Activated CD4-positive, alpha-beta memory T cell treated with anti-CD3 and anti-CD28 coated beads for 36 hours (primary cell): ENCODE data around the gene FOXB1. TPM values are rescaled to one million over a fixed set of nuclear protein-coding genes. Genes with fewer than 3 reads are reported as not detected.
A peak's percentile ranks its signal among the peaks of the same experiment; 100 is the strongest.

Experiments
- CTCF ChIA-PET: fragments of 350-600 bp; sonication (Branson Sonifier 250); formaldehyde crosslinking; loops from one replicate; lab custom pipeline; 2021; ENCODE audit warnings: antibody characterized with exemption, inconsistent platforms; lab: Charles Lee
- POLR2A ChIA-PET: fragments of 350-600 bp; sonication (Branson Sonifier 250); formaldehyde crosslinking; loops from one replicate; lab custom pipeline; 2021; ENCODE audit warnings: antibody characterized with exemption; lab: Charles Lee
- DNase-seq: peaks from one replicate; pipeline ENCODE4 v3.0.0-alpha.2; 2020
- H3K27ac Mint-ChIP-seq: one replicate; pipeline ENCODE4 v1.8.0; 2021; ENCODE audit warnings: mixed read lengths
- H3K27me3 Mint-ChIP-seq: one replicate; pipeline ENCODE4 v1.8.0; 2021; ENCODE audit warnings: mixed read lengths
- H3K36me3 Mint-ChIP-seq: one replicate; pipeline ENCODE4 v1.8.0; 2021; ENCODE audit warnings: mixed read lengths
- H3K4me1 Mint-ChIP-seq: one replicate; pipeline ENCODE4 v1.8.0; 2021; ENCODE audit warnings: low read depth, mixed read lengths
- H3K4me3 Mint-ChIP-seq: one replicate; pipeline ENCODE4 v1.8.0; 2021; ENCODE audit warnings: mild to moderate bottlenecking, mixed read lengths
- H3K9me3 Mint-ChIP-seq: one replicate; pipeline ENCODE4 v1.8.0; 2021; ENCODE audit warnings: mixed read lengths
- intact Hi-C: fragments of 100-400 bp; cut with micrococcal nuclease; formaldehyde crosslinking; loops from one replicate; pipeline ENCODE4 v1.15.1; 2023
- total RNA-seq, 2 experiments: library from RNA; stranded (reverse); gene quantifications; one replicate each; pipeline ENCODE4 v1.2.3, GENCODE V29; 2021

FOXB1 gene
- total RNA-seq, 2 experiments from 2014 or later, result 1.5 to 2.0 TPM

DNA sequence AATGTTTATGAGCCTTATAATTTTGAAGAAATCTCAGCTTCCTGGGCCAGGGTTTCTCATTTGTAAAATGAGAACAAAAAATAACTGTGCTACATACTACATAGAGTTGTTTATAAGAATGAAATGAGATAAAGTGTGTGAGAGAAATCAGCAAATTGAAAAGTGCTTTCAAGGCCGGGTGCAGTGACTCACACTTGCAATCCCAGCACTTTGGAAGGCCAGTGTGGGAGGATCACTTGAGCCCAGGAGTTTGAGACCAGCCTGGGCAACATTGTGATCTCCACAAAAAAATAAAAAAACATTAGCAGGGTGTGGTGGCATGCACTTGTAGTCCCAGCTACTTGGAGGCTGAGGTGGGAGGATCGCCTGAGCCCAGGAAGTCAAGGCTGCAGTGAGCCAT is 22.4 kb downstream of the FOXB1 start:
- H3K4me3 Mint-ChIP-seq, result no peak overlapping the region
- POLR2A ChIA-PET, result no interaction called here
- CTCF ChIA-PET, result no interaction called here

GRCh38 chr15:60035344-60035743 is 31.2 kb downstream of the FOXB1 start:
- intact Hi-C loops, result no loop called here
- CTCF ChIA-PET, result no interaction called here
- H3K36me3 Mint-ChIP-seq, result no peaks in the 10 kb centered on the region
- DNase-seq, result no peak
- H3K4me1 Mint-ChIP-seq, result peaks cover 5% of the 10 kb centered on the region
- H3K9me3 Mint-ChIP-seq, result no peaks in the 10 kb centered on the region
- H3K27me3 Mint-ChIP-seq, result peaks cover 4% of the 10 kb centered on the region
- no peak overlapping the region for H3K27ac Mint-ChIP-seq
- POLR2A ChIA-PET, result no interaction called here
- no peak overlapping the region for H3K4me3 Mint-ChIP-seq

More for the DNA sequence above, 22.4 kb downstream of the FOXB1 start:
- Mint-ChIP-seq H3K9me3 (no peaks in the 10 kb centered on the region), H3K36me3 (no peaks in the 10 kb centered on the region), H3K27me3 (peaks cover 13% of the 10 kb centered on the region), H3K27ac (no peak overlapping the region), H3K4me1 (peaks cover 3% of the 10 kb centered on the region)
- intact Hi-C loops, result no loop called here
- DNase-seq, result no peak

DNA sequence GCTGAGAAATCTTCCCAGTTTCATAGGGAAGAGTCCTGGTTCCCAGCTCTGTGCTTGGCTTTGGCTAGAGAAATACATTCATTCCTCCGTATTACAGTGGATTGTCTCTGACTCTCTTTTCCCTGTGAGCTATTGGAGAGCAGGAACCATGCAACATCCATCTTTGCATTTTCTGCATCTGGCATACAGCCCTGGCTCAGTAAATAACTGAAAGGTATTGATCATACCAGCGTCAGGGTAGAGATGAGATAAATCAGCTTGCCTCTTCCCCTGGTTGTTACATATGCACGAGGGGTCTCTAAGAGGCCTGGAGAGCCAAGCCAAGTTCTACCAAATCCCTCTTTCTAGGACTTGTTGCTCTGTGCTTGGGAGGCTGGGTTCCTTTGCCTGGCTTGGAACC is 35.2 kb downstream of the FOXB1 start:
- H3K27ac Mint-ChIP-seq, result no peak overlapping the region
- intact Hi-C loops, result no loop called here
- no peaks in the 10 kb centered on the region for H3K9me3 Mint-ChIP-seq
- ChIA-PET POLR2A (interaction anchor here (1.8 kb wide), 1 partner anchor 38 kb away, joined by 5 read pairs; no protein-coding TSS in a partner anchor), CTCF (interaction anchor here (1.0 kb wide), 1 partner anchor 141 kb away, joined by 3 read pairs; no protein-coding TSS in a partner anchor)
- peaks cover 10% of the 10 kb centered on the region for H3K4me1 Mint-ChIP-seq
- no peaks in the 10 kb centered on the region for H3K36me3 Mint-ChIP-seq
- no peak overlapping the region for H3K4me3 Mint-ChIP-seq
- no peak for DNase-seq
- H3K27me3 Mint-ChIP-seq, result peaks cover 6% of the 10 kb centered on the region

DNA sequence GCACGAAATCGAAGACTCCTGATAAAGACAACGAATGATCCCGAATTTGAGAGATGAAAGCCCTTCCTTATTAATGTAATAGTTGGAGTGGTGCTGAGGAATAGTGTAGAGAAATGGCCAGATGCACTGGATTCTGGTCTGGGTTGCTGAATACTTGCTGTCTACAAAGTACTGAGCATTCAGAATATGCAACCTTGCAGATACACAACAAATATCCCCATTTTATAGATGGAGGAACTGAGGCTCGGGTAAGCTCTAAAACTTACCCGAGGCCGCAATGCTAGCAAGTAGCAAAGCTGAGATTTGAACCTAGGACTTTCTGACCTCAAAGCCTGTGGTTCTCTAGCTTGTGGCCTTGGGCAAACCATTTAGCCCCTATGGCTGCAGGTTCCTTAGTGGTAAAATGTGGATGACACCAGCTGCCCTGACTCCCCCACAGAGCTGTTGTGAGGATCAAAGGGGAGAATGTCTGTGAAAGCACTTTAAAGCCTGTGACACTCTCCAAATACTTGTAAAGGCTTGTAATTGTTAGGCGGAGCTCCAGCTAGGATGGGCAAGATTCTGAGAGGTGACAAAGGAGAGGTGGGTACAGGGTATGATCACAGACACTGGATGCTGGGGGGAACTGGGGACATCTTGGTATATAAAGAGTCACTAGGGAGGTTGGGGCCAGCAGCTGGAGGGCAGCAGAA is 39.8 kb downstream of the FOXB1 start:
- intact Hi-C loops, result loop anchor here (1.0 to 5.0 kb wide), 4 partner anchors 33 to 125 kb away; no protein-coding TSS in a partner anchor
- H3K4me3 Mint-ChIP-seq, result no peak overlapping the region
- CTCF ChIA-PET, result interaction anchor here (0.6 to 1.5 kb wide), 7 partner anchors 36 to 283 kb away, joined by 3 to 9 read pairs (median 4); no protein-coding TSS in a partner anchor

DNA sequence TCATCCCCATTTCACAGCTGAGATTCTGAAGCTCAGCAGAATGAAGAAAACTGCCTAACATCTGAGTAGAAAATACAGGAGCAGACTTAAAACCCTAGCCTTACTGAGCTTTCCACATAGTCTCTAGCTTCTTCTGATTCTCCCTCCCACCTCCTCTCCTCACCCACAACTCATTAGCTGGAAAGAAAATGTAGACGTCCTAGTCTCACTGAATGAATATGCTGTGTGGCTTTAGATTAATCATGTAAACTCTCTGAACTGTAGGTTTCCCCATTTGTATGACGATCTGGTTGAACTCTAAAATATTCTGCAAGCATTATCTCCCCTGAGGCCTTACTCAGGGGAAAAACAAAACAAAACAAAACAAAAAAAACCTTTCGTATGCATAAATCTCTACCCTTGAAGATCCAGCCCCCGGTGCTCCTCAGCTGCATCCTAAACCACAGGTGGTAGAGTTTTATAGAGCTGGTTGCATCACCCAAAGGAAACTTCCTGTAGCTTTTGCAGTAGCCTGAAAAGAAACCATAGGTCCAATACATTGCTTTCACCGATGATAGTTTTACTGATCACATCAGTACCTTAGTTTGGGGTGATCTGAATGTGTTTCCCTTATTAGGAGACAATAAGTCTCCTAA is 40.6 kb downstream of the FOXB1 start:
- Mint-ChIP-seq H3K27me3 (peaks cover 4% of the 10 kb centered on the region), H3K4me3 (peak overlapping the region; percentile 46), H3K9me3 (peaks cover 6% of the 10 kb centered on the region), H3K4me1 (peaks cover 19% of the 10 kb centered on the region), H3K36me3 (peaks cover 2% of the 10 kb centered on the region), H3K27ac (peak overlapping the region; percentile 75)
- ChIA-PET POLR2A (interaction anchor here (0.8 to 1.5 kb wide), 6 partner anchors 33 to 110 kb away, joined by 3 to 6 read pairs (median 3); no protein-coding TSS in a partner anchor), CTCF (interaction anchor here (0.6 to 1.5 kb wide), 8 partner anchors 37 to 282 kb away, joined by 3 to 9 read pairs (median 4); no protein-coding TSS in a partner anchor)
- intact Hi-C loops, result loop anchor here (1.0 to 5.0 kb wide), 4 partner anchors 33 to 125 kb away; no protein-coding TSS in a partner anchor
- peak; percentile 57 for DNase-seq

More for the DNA sequence above, 39.8 kb downstream of the FOXB1 start:
- Mint-ChIP-seq H3K27ac (peak overlapping the region; percentile 75), H3K9me3 (no peaks in the 10 kb centered on the region), H3K27me3 (peaks cover 4% of the 10 kb centered on the region), H3K4me1 (peaks cover 19% of the 10 kb centered on the region), H3K36me3 (no peaks in the 10 kb centered on the region)
- POLR2A ChIA-PET, result interaction anchor here (0.8 to 1.5 kb wide), 5 partner anchors 34 to 84 kb away, joined by 3 to 6 read pairs (median 3); no protein-coding TSS in a partner anchor
- no peak for DNase-seq

DNA sequence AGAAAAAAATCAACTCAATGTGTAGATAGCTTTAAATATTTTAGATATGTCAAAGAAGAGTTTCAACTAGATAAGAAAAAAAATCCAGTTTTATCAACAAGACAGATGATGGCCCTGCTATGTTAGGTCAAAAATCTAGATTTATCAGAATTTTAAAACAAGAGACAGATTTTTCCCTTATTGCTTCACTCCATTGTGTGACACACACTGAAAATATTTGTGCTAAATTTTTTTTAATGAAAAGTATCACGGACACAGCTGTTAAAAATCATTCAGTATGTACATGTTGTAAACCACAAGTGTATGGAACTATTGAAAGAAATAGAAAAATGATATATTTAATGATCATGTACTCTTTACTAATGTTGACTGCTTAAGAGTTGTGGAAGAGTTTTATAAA is 43.6 kb downstream of the FOXB1 start:
- Mint-ChIP-seq H3K4me3 (no peak overlapping the region), H3K36me3 (peaks cover 10% of the 10 kb centered on the region), H3K9me3 (peaks cover 17% of the 10 kb centered on the region), H3K27me3 (no peaks in the 10 kb centered on the region), H3K4me1 (peaks cover 19% of the 10 kb centered on the region), H3K27ac (no peak overlapping the region)
- intact Hi-C loops, result no loop called here
- POLR2A ChIA-PET, result no interaction called here
- CTCF ChIA-PET, result no interaction called here
- no peak for DNase-seq

GRCh38 chr15:60049948-60050347 is 45.8 kb downstream of the FOXB1 start:
- Mint-ChIP-seq H3K9me3 (peaks cover 17% of the 10 kb centered on the region), H3K27me3 (peaks cover 8% of the 10 kb centered on the region), H3K36me3 (peaks cover 10% of the 10 kb centered on the region), H3K4me3 (no peak overlapping the region), H3K27ac (no peak overlapping the region), H3K4me1 (peaks cover 8% of the 10 kb centered on the region)
- ChIA-PET CTCF (interaction anchor here (1.0 kb wide), 1 partner anchor 108 kb away, joined by 3 read pairs; no protein-coding TSS in a partner anchor), POLR2A (no interaction called here)
- intact Hi-C loops, result no loop called here
- DNase-seq, result no peak

DNA sequence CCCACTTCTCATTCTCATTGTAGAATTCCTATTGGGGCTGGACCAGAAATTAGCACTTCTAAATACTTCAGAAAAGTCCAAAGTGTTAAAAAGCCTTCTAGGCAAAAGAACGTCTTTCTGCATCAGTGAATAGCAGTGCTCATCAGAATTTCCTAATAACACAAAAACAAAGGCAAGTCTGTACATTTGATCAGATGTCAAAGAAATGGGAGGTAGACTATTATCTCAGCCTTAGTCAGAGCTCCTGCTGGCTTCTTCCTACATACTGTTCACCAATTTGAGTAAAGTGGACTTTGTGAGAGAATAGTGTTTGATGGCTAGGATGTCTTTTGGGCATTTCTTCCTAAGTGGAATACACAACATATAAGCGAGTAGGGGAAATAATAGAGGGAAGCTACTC is 48.7 kb downstream of the FOXB1 start:
- CTCF ChIA-PET, result interaction anchor here (1.1 kb wide), 1 partner anchor 127 kb away, joined by 5 read pairs; no protein-coding TSS in a partner anchor
- H3K9me3 Mint-ChIP-seq, result peaks cover 17% of the 10 kb centered on the region

DNA sequence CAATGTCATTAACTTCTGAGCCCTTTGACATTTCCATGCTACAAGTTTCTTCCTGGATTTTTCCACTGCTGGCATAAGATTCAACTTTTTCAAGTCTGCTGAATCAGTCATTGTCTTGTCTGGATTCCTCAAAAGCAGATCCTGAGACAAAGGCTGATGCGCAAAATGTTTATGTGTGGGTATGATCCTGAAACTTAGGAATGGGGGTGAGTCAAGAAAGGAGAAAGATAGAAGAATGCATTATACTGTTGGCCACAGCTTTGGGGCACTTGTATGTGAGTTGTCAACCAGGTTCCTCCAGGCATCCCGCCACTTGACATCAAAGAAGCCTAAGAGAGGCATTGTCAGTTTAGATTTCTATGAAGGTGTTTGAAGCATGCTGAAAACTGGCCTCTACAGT is 50.4 kb downstream of the FOXB1 start:
- Mint-ChIP-seq H3K4me3 (no peak overlapping the region), H3K27me3 (peaks cover 18% of the 10 kb centered on the region), H3K36me3 (peaks cover 10% of the 10 kb centered on the region), H3K27ac (no peak overlapping the region), H3K9me3 (peaks cover 14% of the 10 kb centered on the region), H3K4me1 (no peaks in the 10 kb centered on the region)
- CTCF ChIA-PET, result no interaction called here
- intact Hi-C loops, result no loop called here
- DNase-seq, result no peak
- POLR2A ChIA-PET, result no interaction called here

More for the DNA sequence above, 48.7 kb downstream of the FOXB1 start:
- peaks cover 14% of the 10 kb centered on the region for H3K27me3 Mint-ChIP-seq
- POLR2A ChIA-PET, result no interaction called here
- no peak for DNase-seq
- no peak overlapping the region for H3K4me3 Mint-ChIP-seq
- peaks cover 10% of the 10 kb centered on the region for H3K36me3 Mint-ChIP-seq
- intact Hi-C loops, result no loop called here
- H3K4me1 Mint-ChIP-seq, result no peaks in the 10 kb centered on the region
- no peak overlapping the region for H3K27ac Mint-ChIP-seq
